Measurements from ENCODE around the gene FMN1.

- TF ChIP-seq EZH2 (IDR thresholded peaks at IDR 0.05) (no peak), POLR2AphosphoS5 (IDR thresholded peaks at IDR 0.05; ENCODE audit: borderline replicate concordance, low read depth, low read length) (no peak)
Observed at GRCh38 chr15:33108518-33108917, 86.0 kb downstream of the FMN1 start.

Data from SK-N-MC (cell line).